NOMO-1 treated with dmso at 0.1 percent for 144 hours (cell line): ENCODE results near the gene RASGRP1.

ENCODE experiments used
- DNase-seq: peaks from one replicate; lab custom pipeline; 2025; ENCODE audit not compliant: unreplicated experiment; lab: John Stamatoyannopoulos, UW

RASGRP1 gene

GRCh38 chr15:38508647-38509046 lies 56.0 kb downstream of the RASGRP1 start:
- DNase-seq: no peak

- DNase-seq: no peak
Observed at GRCh38 chr15:38507570-38507969, 57.0 kb downstream of the RASGRP1 start.

- DNase-seq: no peak
Observed at GRCh38 chr15:38506997-38507396, 57.6 kb downstream of the RASGRP1 start.

DNA sequence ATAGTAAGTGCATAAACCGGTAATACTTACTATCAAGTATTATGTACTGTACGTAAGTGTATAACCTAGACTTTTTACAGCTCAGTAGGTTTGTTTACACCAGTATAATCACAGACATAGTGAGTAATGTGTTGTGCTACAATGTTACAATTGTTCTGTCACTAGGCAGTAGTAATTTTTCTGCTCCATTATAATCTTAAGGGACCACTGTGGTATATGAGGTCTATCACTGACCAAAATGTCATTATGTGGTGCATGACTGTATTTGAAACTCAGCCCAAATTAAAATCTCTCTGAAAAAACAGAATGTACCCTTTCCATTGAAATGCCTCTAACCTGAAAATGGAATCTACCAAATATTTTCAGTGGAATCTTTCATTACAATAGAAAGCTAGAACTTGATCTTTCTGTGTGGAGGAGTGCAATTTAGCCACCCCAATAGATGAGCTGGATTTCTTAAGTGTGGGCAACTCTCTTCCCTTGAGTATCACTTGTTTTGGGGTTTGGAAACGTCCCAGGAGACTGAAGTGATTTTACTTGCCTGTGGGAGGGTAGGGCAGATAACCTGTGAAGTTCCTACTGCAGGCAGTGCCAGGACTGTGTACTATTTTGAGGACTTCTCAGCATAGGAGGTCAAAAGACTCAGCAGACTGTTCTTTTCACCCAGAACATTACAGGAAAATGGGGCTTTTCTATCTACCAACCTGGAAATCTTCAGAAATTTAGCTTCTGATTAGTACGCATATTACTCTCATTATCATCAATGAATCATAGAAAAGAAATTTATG lies 59.7 kb downstream of the RASGRP1 start:
- DNase-seq: no peak

DNA sequence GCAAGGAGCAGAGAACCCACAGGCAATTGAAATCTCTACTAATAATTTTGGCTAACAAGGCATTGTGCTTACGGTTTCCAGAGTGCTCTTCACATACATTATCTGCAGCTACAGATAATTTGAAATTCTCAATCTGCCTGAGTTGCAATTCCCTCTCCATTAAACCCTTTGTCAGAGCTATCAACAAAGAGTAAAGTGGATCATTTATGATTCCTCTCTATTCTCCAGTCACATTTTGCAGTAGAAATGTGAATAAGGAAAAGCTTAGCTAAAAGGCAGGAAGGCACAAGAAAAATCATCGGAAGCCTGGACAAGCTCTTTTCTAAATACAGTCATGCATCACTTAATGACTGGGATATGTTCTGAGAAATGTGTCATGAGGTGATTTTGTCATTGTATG lies 61.1 kb downstream of the RASGRP1 start:
- no peak for DNase-seq

DNA sequence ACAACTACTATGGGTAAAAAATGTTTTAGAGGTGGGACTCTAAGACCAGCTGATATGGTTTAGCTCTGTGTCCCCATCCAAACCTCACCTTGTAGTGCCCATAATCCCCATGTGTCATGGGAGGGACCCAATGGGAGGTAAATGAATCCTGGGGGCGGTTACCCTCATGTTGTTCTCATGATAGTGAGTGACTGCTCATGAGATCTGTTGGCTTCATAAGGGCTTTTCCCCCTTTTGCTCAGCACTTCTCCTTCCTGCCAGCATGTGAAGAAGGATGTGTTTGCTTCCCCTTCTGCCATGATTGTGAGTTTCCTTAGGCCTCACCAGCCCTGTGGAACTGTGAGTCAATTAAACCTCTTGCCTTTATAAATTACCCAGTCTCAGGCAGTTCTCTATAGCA lies 65.0 kb downstream of the RASGRP1 start:
- DNase-seq: no peak

- DNase-seq: no peak
Observed at GRCh38 chr15:38496151-38496550, 68.5 kb downstream of the RASGRP1 start.

- no peak for DNase-seq
Observed at GRCh38 chr15:38490242-38490922, 74.2 kb downstream of the RASGRP1 start.

DNA sequence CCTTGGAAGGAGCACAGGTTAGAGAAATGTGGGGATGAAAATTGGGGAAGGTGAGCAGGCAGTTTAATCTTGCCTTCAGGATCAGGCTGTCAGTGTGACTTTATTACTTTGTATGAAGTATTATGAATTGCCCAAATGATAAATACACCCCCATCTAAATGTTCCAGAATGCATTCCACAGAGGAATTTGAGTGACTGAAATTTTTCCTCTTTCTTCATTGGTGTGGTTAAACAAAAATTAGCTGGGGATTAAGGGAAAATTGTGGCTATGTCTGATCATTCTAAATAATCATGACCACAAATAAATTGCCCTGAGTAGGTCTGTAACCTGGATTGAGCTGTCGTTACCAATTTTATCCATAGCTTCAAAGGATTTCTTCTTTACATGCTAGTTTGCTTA lies 77.2 kb downstream of the RASGRP1 start:
- DNase-seq: no peak

DNA sequence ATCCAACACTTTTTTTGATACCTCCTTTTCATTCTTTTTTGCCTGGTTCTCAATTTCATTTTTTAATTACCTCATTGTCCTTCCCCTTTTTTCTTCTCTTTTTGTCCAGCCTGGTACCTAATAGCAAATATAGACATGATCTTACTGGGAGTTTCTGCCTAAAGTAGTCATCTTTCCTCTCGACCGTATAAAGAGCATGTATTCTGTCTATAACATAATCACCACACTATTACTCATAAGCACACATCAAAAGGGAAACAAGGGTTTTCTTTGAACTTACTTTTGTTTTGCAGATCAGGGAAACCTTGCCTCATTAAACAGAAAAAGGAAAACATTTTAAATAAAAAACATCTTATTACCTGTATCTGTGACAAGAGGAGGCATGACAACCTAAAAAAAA lies 77.7 kb downstream of the RASGRP1 start:
- DNase-seq: no peak

DNA sequence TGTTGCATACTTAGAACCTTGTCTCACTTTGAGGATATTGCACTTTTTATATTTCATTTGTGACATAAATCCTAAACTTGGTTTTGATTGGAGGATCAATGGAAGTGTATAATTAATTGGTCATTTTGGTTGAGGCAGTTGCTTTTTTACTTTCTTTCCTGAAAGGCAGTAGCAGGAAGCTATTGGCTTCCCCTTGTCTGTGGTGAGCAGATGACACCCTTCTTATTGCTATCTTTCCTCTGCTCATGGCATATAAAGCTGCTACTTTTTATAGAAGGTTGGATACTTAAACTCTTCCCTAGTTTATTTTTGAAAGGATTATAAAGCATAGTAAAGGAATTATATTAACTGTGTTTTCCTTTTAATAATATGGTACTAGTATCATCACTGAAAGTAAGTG lies 82.0 kb downstream of the RASGRP1 start:
- DNase-seq: no peak

GRCh38 chr15:38481761-38482160 lies 82.9 kb downstream of the RASGRP1 start:
- DNase-seq: no peak

DNA sequence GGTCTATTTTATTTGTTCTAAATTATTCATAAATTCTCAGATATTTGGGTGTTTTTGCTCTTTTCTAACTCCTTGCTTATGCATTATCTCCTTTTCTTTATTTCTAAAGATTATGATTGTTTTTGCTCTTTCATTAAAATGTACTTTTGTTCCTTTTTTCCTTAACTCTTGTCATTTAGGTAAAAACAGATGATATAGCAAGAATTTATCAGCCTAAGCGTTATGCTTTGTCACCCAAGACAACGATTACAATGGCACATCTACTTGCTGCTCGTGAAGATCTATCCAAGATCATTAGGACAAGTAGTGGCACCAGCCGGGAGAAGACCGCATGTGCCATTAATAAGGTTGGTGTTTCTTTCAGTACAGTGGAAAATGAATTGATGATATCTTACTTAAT lies 83.5 kb downstream of the RASGRP1 start:
- DNase-seq: no peak

DNA sequence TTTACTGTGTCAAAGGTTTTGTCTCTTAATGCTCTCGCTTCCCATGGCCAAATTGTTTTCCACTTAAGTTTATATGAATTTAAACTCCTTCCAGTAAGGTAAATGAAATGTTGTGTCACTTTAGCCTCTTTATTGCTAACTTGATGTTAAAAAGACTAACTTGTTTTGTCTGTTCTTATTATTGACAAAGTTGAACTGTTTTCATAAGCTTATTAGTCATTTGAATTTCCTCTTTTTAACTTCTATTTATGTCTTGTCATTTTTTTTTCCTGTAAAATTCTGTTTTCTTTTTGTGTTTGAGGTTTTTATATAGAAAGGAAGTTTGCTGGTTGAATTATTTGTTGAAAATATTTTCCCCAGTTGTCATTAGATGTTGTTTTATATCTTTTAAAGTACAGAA lies 84.9 kb downstream of the RASGRP1 start:
- no peak for DNase-seq

DNA sequence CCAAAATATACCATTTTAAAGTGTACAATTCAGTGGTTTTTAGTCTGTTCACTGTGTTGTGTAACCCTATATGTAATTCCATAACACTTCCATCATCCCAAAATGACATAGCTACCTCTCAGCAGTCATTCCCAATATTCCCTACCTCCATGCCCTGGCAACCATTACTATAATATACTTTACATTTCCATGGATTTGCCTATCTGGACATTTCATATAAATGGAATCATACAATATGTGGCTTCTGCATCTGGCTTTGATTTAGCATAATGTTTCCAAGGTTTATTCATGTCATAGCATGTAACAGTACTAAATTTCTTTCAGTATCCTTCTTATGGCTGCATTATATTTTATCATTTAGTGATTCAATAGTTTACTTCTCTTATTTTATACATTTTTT lies 85.3 kb downstream of the RASGRP1 start:
- DNase-seq: no peak

DNA sequence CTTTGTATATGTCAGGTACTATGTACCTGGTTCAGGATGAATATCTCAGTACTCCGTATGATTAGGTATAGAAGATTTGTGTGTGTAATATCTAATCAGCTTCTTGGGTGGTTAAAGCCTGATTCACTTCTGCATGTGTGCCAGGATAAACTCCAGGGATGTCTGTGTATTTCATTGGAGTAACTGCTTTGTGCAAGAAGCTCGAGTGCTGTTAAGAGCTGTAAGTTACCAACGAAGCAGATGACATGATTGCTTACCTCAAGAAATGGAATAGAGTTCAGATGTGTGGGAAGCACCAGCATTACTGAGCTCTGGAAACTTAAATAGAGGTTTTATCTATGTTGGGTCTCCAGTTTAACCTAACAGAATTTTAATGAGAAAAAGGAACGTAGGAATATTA lies 87.0 kb downstream of the RASGRP1 start:
- DNase-seq: no peak

DNA sequence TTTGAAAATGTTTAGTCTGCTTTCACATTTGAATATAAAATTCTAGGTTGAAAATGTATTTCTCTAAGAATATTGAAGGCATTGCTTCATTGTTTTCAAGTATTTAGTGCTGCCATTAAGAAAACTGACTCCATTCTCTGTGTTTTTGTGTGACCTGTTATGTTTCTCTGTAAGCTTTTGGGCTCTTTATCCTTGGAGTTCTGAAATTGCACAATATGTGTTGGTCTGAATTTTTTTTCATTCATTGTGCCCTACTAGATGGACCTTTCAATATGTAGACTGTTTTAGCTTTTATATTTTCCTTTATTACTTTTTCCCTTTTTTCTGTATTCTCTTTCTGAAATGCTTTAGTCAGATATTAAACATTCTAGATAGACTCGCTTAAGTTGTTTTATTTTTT lies 88.5 kb downstream of the RASGRP1 start:
- DNase-seq: no peak

GRCh38 chr15:38475361-38475760 lies 89.3 kb downstream of the RASGRP1 start:
- no peak for DNase-seq

- DNase-seq: peak; percentile 34
Observed at GRCh38 chr15:38474155-38474757, 90.4 kb downstream of the RASGRP1 start.

DNA sequence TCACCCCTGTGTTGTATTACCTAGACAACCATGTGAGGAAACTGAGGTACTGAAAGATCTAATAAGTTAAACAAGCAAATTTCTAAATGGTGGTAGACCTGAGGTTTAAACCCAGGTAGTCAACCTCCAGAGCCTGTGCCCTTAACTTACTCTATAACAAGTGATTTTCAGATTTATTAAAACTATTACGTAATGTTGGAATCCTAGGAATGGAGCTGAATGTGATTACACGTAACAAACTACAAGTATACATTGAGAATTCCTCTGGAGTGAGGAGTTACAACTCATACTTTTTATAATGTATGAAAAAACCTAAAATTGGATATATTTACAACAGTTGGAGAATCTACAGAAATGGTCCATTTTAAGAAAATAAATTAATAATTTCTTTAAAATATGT lies 92.6 kb downstream of the RASGRP1 start:
- no peak for DNase-seq

DNA sequence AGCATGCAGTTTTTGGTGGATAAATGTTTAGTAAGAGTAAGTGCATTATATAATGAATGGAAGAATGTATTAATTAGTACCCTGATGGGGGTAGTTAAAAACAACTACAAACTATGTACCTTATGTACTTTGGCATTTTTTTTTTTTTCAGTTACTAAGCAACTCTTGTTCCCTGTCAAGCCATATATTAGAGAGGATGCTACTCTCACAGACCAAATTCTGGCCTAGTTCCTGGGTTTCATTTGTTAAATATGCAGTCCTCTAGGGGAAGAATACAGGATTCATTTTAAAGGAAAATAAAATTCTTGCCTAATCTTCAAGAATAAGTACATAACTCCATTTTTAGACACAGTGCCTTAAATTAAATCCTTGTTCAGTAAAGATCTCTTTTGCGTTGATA lies 93.8 kb downstream of the RASGRP1 start:
- DNase-seq: no peak

DNA sequence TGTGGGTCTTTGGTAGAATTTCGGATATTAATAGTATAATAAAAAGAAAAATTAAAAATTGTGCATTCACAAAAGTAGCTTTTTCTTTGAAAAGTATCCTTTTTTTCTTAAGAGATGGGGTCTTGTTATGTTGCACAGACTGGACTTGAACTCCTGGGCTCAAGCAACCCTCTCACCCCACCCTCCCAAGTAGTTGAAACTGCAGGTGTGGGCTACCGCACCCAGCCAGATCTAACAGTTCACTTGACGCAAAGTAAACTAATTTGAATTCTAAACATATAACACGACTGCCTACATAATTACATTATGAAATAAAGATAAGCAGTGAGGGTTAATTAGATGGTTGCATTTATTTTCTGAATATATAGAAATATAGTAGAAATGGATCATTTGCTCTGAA lies 99.9 kb downstream of the RASGRP1 start:
- no peak for DNase-seq
